HCT116 (cell line): Measurements from ENCODE around the gene SPATA20. TPM values are rescaled to one million over a fixed set of nuclear protein-coding genes. Genes with fewer than 3 reads are reported as not detected.

Source experiments
- ATAC-seq: fragments of 200-7000 bp; cut with Tn5 transposase; 2 replicates; pipeline ENCODE4 v1.9.1; 2020; ENCODE audit warnings: mild to moderate bottlenecking, moderate library complexity
- BruUV-seq: library from RNA; stranded (reverse); fragments of 400-500 nt; replicated peaks from 2 replicates; lab custom pipeline; 2021; lab: Mats Ljungman, UMichigan
- CTCF ChIA-PET: fragments of 300-600 bp; sonication (Branson Sonifier 250); formaldehyde crosslinking; loops from one replicate; lab custom pipeline; 2021; ENCODE audit warnings: antibody characterized with exemption; lab: Charles Lee
- POLR2A ChIA-PET: fragments of 300-600, 350-600 bp; sonication (Branson Sonifier 250); formaldehyde crosslinking; loops from one replicate; lab custom pipeline; 2021; ENCODE audit warnings: antibody characterized with exemption; lab: Charles Lee
- RAD21 ChIA-PET, 2 experiments: fragments of 300-600 bp; sonication (Branson Sonifier 250); formaldehyde crosslinking; loops; one replicate each; lab custom pipeline; 2023; ENCODE audit warnings: low total read pairs in 2 of 2; ENCODE audit not compliant: uncharacterized antibody in 2 of 2, unreplicated experiment in 2 of 2, low non-redundant PET in 1 of 2; lab: Charles Lee
- DNase-seq: peaks from one replicate; pipeline ENCODE4 v3.0.0-alpha.2; 2010; ENCODE audit warnings: low read depth, low spot score
- H2AFZ ChIP-seq: fragments of 200-600 bp; shearing (Covaris generic), sonication (generic); 2 replicates; pipeline ENCODE4 v1.6.1; 2017; ENCODE audit warnings: low read depth, mixed run types, mixed read lengths, antibody characterized with exemption, low read length; ENCODE audit not compliant: poor library complexity, severe bottlenecking
- H3K27ac ChIP-seq: 2 replicates; pipeline ENCODE4 v1.5.1; 2012; ENCODE audit warnings: low read depth, low read length
- H3K27me3 ChIP-seq: fragments of 200-600 bp; sonication (generic); 2 replicates; pipeline ENCODE4 v1.6.1; 2016; ENCODE audit warnings: mixed run types, low read length, mixed read lengths; ENCODE audit not compliant: insufficient read depth
- H3K36me3 ChIP-seq, 2 experiments: fragments of 200-500 bp in 1 of 2; fragments of 200-600 bp in 1 of 2; sonication (Bioruptor generic) in 1 of 2; sonication (generic) in 1 of 2; 2 replicates each; pipeline versions ENCODE4 v1.5.1 to v1.6.1; 2014 to 2016; ENCODE audit warnings: low read length in 2 of 2, inconsistent platforms in 1 of 2, mixed read lengths in 1 of 2, mixed run types in 1 of 2; ENCODE audit not compliant: insufficient read depth in 2 of 2, control insufficient read depth in 1 of 2
- H3K4me1 ChIP-seq, 2 experiments: fragments of 200-600 bp in 1 of 2; sonication (generic) in 1 of 2; 2 replicates each; pipeline versions ENCODE4 v1.5.1 to v1.6.1; 2012 to 2017; ENCODE audit warnings: low read length in 2 of 2, inconsistent platforms in 1 of 2, mild to moderate bottlenecking in 1 of 2, mixed read lengths in 1 of 2, mixed run types in 1 of 2, moderate library complexity in 1 of 2; ENCODE audit not compliant: insufficient read depth in 2 of 2, control insufficient read depth in 1 of 2
- H3K4me2 ChIP-seq: fragments of 200-600 bp; sonication (generic); 2 replicates; pipeline ENCODE4 v1.6.1; 2017; ENCODE audit warnings: mixed run types, low read length, mixed read lengths
- H3K4me3 ChIP-seq, 2 experiments: fragments of 200-600 bp in 1 of 2; sonication (generic) in 1 of 2; replicated peaks in 1 of 2; 2 replicates each; pipeline ENCODE4 v1.5.1; 2011 to 2016; ENCODE audit warnings: low read length in 2 of 2, control low read depth in 1 of 2, low read depth in 1 of 2, mild to moderate bottlenecking in 1 of 2, mixed read lengths in 1 of 2, mixed run types in 1 of 2
- H3K79me2 ChIP-seq: fragments of 200-600 bp; sonication (generic); 2 replicates; pipeline ENCODE4 v1.6.1; 2017; ENCODE audit warnings: mild to moderate bottlenecking, mixed run types, low read length, moderate library complexity, mixed read lengths; ENCODE audit not compliant: insufficient read depth
- H3K9ac ChIP-seq: fragments of 200-600 bp; sonication (generic); 2 replicates; pipeline ENCODE4 v1.6.1; 2016; ENCODE audit warnings: low read length, mixed read lengths
- H3K9me2 ChIP-seq: fragments of 200-600 bp; sonication (generic), shearing (Covaris generic); 2 replicates; pipeline ENCODE4 v1.6.1; 2017; ENCODE audit warnings: mixed run types, mild to moderate bottlenecking, moderate library complexity; ENCODE audit not compliant: insufficient read depth
- H3K9me3 ChIP-seq, 2 experiments: fragments of 200-500 bp in 1 of 2; fragments of 200-600 bp in 1 of 2; sonication (Bioruptor generic) in 1 of 2; sonication (generic) in 1 of 2; 2 replicates each; pipeline ENCODE4 v1.6.1; 2014 to 2017; ENCODE audit warnings: low read length in 2 of 2, mixed read lengths in 2 of 2, inconsistent platforms in 1 of 2, low read depth in 1 of 2, mild to moderate bottlenecking in 1 of 2, mixed run types in 1 of 2, moderate library complexity in 1 of 2; ENCODE audit not compliant: control insufficient read depth in 1 of 2, insufficient read depth in 1 of 2
- H4K20me1 ChIP-seq: fragments of 200-600 bp; sonication (generic), shearing (Covaris generic); 2 replicates; pipeline ENCODE4 v1.6.1; 2017; ENCODE audit warnings: mixed run types, mild to moderate bottlenecking, moderate library complexity; ENCODE audit not compliant: insufficient read depth
- CEBPB ChIP-seq: IDR thresholded peaks from 2 replicates; pipeline ENCODE4 v1.6.1; 2012; ENCODE audit warnings: low read depth
- ELF1 ChIP-seq: IDR thresholded peaks from 2 replicates; pipeline ENCODE4 v1.6.1; 2012; ENCODE audit warnings: low read depth, borderline replicate concordance
- JUND ChIP-seq: IDR thresholded peaks from 2 replicates; pipeline ENCODE4 v1.6.1; 2012
- POLR2AphosphoS5 ChIP-seq: IDR thresholded peaks from 2 replicates; pipeline ENCODE4 v1.6.1; 2011; ENCODE audit warnings: mild to moderate bottlenecking, low read depth, low read length, moderate library complexity
- RAD21 ChIP-seq: IDR thresholded peaks from 2 replicates; pipeline ENCODE4 v1.6.1; 2012; ENCODE audit warnings: low read depth, mild to moderate bottlenecking
- SIN3A ChIP-seq: IDR thresholded peaks from 2 replicates; pipeline ENCODE4 v1.6.1; 2012; ENCODE audit warnings: low read depth
- SP1 ChIP-seq: IDR thresholded peaks from 2 replicates; pipeline ENCODE4 v1.6.1; 2012; ENCODE audit warnings: low read depth
- SRF ChIP-seq: IDR thresholded peaks from 2 replicates; pipeline ENCODE4 v1.6.1; 2012; ENCODE audit warnings: low read depth
- TCF7L2 ChIP-seq: IDR thresholded peaks from 2 replicates; pipeline ENCODE4 v1.7.0; 2011; ENCODE audit warnings: borderline replicate concordance, inconsistent platforms; ENCODE audit not compliant: insufficient read depth, insufficient read length; ENCODE audit errors: extremely low read depth
- YY1 ChIP-seq: IDR thresholded peaks from 2 replicates; pipeline ENCODE4 v1.6.1; 2011; ENCODE audit warnings: low read length, low read depth, moderate library complexity, mild to moderate bottlenecking; ENCODE audit not compliant: insufficient replicate concordance; ENCODE audit errors: extremely low read depth
- ZFX ChIP-seq: fragments of 450-650 bp; IDR thresholded peaks from 2 replicates; pipeline ENCODE4 v1.6.1; 2017
- ZNF274 ChIP-seq: fragments of 200-500 bp; sonication (Bioruptor generic); IDR thresholded peaks from 2 replicates; pipeline ENCODE4 v1.6.1; 2014; ENCODE audit warnings: mild to moderate bottlenecking, low read depth, low read length, inconsistent platforms
- intact Hi-C: fragments of 100-400 bp; cut with micrococcal nuclease; formaldehyde crosslinking; loops from 2 replicates; pipeline ENCODE4 v1.10.0; 2022
- total RNA-seq: library from RNA; stranded (reverse); gene quantifications from one replicate; pipeline ENCODE4 v1.2.1, GENCODE V29; 2021; ENCODE audit not compliant: unreplicated experiment
- TF ChIP-seq, protein P1 (sequence below): IDR thresholded peaks from 2 replicates; pipeline ENCODE4 v1.6.1; 2012; ENCODE audit warnings: low read depth
- TF ChIP-seq, protein P2 (sequence below): IDR thresholded peaks from 2 replicates; pipeline ENCODE4 v1.6.1; 2011; ENCODE audit warnings: mild to moderate bottlenecking, low read length, moderate library complexity; ENCODE audit not compliant: insufficient replicate concordance; ENCODE audit errors: extremely low read depth
- TF ChIP-seq, protein P3 (sequence below): IDR thresholded peaks from 2 replicates; pipeline ENCODE4 v1.6.1; 2012

SPATA20 gene
- total RNA-seq, 1 experiment from 2014 or later, result 57.5 TPM

DNA sequence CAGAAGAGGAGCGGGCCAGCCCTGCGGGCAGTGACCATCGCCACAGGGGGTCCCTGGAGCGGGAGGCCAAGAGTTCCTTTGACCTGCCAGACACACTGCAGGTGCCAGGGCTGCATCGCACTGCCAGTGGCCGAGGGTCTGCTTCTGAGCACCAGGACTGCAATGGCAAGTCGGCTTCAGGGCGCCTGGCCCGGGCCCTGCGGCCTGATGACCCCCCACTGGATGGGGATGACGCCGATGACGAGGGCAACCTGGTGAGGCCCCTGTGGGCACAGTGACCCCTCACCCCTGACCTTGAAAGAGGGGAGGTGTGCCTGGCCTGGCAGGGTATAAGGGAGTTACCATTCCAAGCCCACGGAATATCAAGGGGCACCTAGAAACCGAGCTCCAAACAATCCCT is 52.6 kb downstream of the SPATA20 start (continued):
- TF ChIP-seq, protein P1, sequence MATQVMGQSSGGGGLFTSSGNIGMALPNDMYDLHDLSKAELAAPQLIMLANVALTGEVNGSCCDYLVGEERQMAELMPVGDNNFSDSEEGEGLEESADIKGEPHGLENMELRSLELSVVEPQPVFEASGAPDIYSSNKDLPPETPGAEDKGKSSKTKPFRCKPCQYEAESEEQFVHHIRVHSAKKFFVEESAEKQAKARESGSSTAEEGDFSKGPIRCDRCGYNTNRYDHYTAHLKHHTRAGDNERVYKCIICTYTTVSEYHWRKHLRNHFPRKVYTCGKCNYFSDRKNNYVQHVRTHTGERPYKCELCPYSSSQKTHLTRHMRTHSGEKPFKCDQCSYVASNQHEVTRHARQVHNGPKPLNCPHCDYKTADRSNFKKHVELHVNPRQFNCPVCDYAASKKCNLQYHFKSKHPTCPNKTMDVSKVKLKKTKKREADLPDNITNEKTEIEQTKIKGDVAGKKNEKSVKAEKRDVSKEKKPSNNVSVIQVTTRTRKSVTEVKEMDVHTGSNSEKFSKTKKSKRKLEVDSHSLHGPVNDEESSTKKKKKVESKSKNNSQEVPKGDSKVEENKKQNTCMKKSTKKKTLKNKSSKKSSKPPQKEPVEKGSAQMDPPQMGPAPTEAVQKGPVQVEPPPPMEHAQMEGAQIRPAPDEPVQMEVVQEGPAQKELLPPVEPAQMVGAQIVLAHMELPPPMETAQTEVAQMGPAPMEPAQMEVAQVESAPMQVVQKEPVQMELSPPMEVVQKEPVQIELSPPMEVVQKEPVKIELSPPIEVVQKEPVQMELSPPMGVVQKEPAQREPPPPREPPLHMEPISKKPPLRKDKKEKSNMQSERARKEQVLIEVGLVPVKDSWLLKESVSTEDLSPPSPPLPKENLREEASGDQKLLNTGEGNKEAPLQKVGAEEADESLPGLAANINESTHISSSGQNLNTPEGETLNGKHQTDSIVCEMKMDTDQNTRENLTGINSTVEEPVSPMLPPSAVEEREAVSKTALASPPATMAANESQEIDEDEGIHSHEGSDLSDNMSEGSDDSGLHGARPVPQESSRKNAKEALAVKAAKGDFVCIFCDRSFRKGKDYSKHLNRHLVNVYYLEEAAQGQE, result no peak
- TF ChIP-seq TCF7L2 (no peak), ELF1 (no peak), ZNF274 (no peak)
- TF ChIP-seq, protein P2, sequence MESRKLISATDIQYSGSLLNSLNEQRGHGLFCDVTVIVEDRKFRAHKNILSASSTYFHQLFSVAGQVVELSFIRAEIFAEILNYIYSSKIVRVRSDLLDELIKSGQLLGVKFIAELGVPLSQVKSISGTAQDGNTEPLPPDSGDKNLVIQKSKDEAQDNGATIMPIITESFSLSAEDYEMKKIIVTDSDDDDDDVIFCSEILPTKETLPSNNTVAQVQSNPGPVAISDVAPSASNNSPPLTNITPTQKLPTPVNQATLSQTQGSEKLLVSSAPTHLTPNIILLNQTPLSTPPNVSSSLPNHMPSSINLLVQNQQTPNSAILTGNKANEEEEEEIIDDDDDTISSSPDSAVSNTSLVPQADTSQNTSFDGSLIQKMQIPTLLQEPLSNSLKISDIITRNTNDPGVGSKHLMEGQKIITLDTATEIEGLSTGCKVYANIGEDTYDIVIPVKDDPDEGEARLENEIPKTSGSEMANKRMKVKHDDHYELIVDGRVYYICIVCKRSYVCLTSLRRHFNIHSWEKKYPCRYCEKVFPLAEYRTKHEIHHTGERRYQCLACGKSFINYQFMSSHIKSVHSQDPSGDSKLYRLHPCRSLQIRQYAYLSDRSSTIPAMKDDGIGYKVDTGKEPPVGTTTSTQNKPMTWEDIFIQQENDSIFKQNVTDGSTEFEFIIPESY, result no peak
- TF ChIP-seq, all 23 proteins: peak for 0

DNA sequence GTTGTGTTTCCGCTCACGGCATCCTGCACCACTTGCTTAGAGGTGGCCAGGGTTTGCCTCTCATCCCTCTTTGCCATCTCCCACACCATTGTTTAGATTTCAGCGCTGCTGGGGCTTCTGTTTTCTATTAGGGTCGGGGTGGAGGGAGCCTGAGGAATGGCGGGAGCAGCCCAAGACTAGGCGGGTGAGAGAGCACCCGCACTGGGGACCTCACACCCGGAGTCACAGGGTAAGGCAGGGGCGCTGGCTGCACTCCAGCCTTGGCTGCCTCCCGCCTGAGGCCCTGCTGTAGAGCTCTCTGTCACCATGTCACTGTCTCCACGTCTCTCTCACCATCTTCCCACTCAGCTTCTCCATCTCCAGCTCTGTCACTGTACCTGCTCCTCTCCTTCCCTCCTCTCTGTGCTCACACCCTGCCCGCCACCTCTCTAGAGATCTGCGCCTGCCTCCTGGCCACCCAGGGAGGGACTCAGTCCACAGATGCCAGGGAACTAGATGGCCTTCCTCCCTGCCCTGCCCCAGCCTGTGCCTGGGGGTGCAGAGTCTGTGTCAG is 54.9 kb downstream of the SPATA20 start:
- RAD21 ChIA-PET, result no interaction called here
- no peaks in the 10 kb centered on the region for H3K36me3 ChIP-seq
- no peak for TF ChIP-seq CEBPB
- TF ChIP-seq, protein P3, sequence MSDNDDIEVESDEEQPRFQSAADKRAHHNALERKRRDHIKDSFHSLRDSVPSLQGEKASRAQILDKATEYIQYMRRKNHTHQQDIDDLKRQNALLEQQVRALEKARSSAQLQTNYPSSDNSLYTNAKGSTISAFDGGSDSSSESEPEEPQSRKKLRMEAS, result no peak
- no peak for TF ChIP-seq ZFX
- no peak for TF ChIP-seq YY1
- TF ChIP-seq SIN3A, result no peak
- TF ChIP-seq, protein P1, result no peak
- TF ChIP-seq JUND, result no peak
- TF ChIP-seq SRF, result no peak
- TF ChIP-seq SP1, result no peak
- TF ChIP-seq POLR2AphosphoS5, result no peak
- no peak for TF ChIP-seq RAD21
- no peak overlapping the region for H3K9ac ChIP-seq
- H3K27me3 ChIP-seq, result no peaks in the 10 kb centered on the region
- H3K9me2 ChIP-seq, result no peaks in the 10 kb centered on the region
- no peaks in the 10 kb centered on the region for H3K9me3 ChIP-seq
- intact Hi-C loops, result no loop called here
- no peak overlapping the region for H3K27ac ChIP-seq
- H2AFZ ChIP-seq, result no peak overlapping the region
- H3K4me3 ChIP-seq, result no peak overlapping the region
- ATAC-seq (no peak), DNase-seq (no peak)
- no peak overlapping the region for H3K4me2 ChIP-seq
- no peaks in the 10 kb centered on the region for H3K79me2 ChIP-seq
- no peaks in the 10 kb centered on the region for H4K20me1 ChIP-seq
- CTCF ChIA-PET, result no interaction called here
- BruUV-seq, result no TSS peak
- H3K4me1 ChIP-seq, result no peaks in the 10 kb centered on the region
- POLR2A ChIA-PET, result no interaction called here
